HFF-Myc (cell line): Measurements from ENCODE around the gene BEST1.

ENCODE experiments used
- DNase-seq: peaks from one replicate; pipeline ENCODE4 v3.0.0-alpha.2; 2011; ENCODE audit warnings: low read depth; ENCODE audit errors: extremely low read depth
- H3K4me3 ChIP-seq: replicated peaks from 2 replicates; pipeline ENCODE4 v1.5.1; 2011; ENCODE audit warnings: low read depth, mild to moderate bottlenecking, control low read depth, low read length
- TF ChIP-seq, protein P1 (sequence below): IDR thresholded peaks from 2 replicates; pipeline ENCODE4 v1.5.1; 2012; ENCODE audit warnings: mild to moderate bottlenecking, low read depth, low read length, control low read depth; ENCODE audit errors: missing control alignments

The BEST1 gene

GRCh38 chr11:61959678-61960077 lies 9.5 kb downstream of the BEST1 start:
- no peak for DNase-seq
- TF ChIP-seq, protein P1, sequence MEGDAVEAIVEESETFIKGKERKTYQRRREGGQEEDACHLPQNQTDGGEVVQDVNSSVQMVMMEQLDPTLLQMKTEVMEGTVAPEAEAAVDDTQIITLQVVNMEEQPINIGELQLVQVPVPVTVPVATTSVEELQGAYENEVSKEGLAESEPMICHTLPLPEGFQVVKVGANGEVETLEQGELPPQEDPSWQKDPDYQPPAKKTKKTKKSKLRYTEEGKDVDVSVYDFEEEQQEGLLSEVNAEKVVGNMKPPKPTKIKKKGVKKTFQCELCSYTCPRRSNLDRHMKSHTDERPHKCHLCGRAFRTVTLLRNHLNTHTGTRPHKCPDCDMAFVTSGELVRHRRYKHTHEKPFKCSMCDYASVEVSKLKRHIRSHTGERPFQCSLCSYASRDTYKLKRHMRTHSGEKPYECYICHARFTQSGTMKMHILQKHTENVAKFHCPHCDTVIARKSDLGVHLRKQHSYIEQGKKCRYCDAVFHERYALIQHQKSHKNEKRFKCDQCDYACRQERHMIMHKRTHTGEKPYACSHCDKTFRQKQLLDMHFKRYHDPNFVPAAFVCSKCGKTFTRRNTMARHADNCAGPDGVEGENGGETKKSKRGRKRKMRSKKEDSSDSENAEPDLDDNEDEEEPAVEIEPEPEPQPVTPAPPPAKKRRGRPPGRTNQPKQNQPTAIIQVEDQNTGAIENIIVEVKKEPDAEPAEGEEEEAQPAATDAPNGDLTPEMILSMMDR, result no peak
- H3K4me3 ChIP-seq, result no peak overlapping the region

DNA sequence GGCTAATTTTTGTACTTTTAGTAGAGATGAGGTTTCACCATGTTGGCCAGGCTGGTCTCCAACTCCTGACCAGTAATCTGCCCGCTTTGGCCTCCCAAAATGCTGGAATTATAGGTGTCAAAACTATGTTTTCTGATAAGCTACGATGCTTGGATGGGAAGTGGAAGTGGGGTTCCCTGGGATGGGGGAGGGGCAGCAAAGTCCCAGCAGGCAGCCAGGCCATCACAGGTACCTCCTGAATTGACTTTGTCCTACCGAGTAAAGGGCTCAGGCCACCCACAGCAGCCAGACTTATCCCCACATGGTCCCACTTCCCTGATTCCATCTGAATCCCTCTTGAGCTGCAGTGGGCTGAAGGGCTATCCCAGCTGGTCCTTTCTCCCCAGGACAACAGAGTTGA lies 10.4 kb downstream of the BEST1 start:
- H3K4me3 ChIP-seq, result no peak overlapping the region
- TF ChIP-seq, protein P1, result no peak
- DNase-seq, result no peak

- no peak overlapping the region for H3K4me3 ChIP-seq
- TF ChIP-seq, protein P1, result no peak
- no peak for DNase-seq
Measured at GRCh38 chr11:61961570-61962212, 11.5 kb downstream of the BEST1 start.

DNA sequence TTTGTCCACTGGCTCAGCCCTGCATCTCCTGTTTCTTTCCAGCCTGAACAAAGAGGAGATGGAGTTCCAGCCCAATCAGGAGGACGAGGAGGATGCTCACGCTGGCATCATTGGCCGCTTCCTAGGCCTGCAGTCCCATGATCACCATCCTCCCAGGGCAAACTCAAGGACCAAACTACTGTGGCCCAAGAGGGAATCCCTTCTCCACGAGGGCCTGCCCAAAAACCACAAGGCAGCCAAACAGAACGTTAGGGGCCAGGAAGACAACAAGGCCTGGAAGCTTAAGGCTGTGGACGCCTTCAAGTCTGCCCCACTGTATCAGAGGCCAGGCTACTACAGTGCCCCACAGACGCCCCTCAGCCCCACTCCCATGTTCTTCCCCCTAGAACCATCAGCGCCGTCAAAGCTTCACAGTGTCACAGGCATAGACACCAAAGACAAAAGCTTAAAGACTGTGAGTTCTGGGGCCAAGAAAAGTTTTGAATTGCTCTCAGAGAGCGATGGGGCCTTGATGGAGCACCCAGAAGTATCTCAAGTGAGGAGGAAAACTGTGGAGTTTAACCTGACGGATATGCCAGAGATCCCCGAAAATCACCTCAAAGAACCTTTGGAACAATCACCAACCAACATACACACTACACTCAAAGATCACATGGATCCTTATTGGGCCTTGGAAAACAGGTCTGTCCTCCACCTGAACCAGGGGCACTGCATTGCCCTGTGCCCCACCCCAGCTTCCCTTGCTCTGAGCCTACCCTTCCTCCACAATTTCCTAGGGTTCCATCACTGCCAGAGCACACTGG lies 12.3 kb downstream of the BEST1 start:
- DNase-seq, result no peak
- H3K4me3 ChIP-seq, result no peak overlapping the region
- TF ChIP-seq, protein P1, result no peak

GRCh38 chr11:61963016-61963281 lies 12.8 kb downstream of the BEST1 start:
- TF ChIP-seq, protein P1, result no peak
- H3K4me3 ChIP-seq, result no peak overlapping the region
- no peak for DNase-seq

- no peak for DNase-seq
- no peak overlapping the region for H3K4me3 ChIP-seq
- TF ChIP-seq, protein P1, result no peak
Measured at GRCh38 chr11:61963282-61964057, 13.3 kb downstream of the BEST1 start.
